GM12875 (cell line): ENCODE results near the gene TSEN15.

Experiments used
- H3K4me3 ChIP-seq: one replicate; pipeline ENCODE4 v1.5.1; 2011; ENCODE audit warnings: low read depth, low read length, control low read depth
- TF ChIP-seq, protein P1 (sequence below): IDR thresholded peaks from 2 replicates; pipeline ENCODE4 v1.5.1; 2011; ENCODE audit warnings: low read depth, mild to moderate bottlenecking, control low read depth, inconsistent platforms, low read length, moderate library complexity, borderline replicate concordance; ENCODE audit not compliant: insufficient read depth

TSEN15 gene

GRCh38 chr1:184051485-184052193 lies at the start of gene TSEN15:
Gene TSEN15 (plus strand): TSS chr1:184051730. CDS start chr1:184051756, 26 bp downstream.
- H3K4me3 ChIP-seq: peak within 1 kb of the TSS; percentile 89
- TF ChIP-seq, protein P1, sequence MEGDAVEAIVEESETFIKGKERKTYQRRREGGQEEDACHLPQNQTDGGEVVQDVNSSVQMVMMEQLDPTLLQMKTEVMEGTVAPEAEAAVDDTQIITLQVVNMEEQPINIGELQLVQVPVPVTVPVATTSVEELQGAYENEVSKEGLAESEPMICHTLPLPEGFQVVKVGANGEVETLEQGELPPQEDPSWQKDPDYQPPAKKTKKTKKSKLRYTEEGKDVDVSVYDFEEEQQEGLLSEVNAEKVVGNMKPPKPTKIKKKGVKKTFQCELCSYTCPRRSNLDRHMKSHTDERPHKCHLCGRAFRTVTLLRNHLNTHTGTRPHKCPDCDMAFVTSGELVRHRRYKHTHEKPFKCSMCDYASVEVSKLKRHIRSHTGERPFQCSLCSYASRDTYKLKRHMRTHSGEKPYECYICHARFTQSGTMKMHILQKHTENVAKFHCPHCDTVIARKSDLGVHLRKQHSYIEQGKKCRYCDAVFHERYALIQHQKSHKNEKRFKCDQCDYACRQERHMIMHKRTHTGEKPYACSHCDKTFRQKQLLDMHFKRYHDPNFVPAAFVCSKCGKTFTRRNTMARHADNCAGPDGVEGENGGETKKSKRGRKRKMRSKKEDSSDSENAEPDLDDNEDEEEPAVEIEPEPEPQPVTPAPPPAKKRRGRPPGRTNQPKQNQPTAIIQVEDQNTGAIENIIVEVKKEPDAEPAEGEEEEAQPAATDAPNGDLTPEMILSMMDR: no peak

GRCh38 chr1:184002071-184002470 lies 49.5 kb upstream of the TSEN15 start:
- no peak overlapping the region for H3K4me3 ChIP-seq
- TF ChIP-seq, protein P1: no peak

- no peak overlapping the region for H3K4me3 ChIP-seq
- TF ChIP-seq, protein P1: no peak
Measured at GRCh38 chr1:184004935-184005334, 46.6 kb upstream of the TSEN15 start.

- TF ChIP-seq, protein P1: no peak
- H3K4me3 ChIP-seq: no peak overlapping the region
Measured at GRCh38 chr1:184005506-184005905, 46.0 kb upstream of the TSEN15 start.

DNA sequence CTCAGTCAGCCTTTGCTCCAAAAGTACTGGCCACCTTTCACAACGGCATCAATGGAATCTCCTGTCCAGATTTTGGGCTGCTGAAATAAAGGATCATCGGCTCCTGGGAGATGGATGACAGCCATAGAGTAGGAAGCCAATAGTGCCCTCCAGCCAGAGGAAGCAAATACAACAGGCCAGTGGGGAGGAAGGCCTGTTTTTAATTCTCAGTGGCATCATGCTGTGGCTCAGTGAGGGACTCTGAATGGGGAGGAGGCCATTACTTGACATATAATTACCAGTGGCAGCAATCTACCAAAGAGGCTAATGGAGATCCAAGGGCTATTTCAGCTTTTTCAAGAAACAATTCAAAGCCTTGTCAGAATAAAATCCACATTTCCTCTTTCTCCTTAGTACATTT lies 40.7 kb upstream of the TSEN15 start:
- TF ChIP-seq, protein P1: no peak
- no peak overlapping the region for H3K4me3 ChIP-seq

GRCh38 chr1:184012187-184012586 lies 39.3 kb upstream of the TSEN15 start:
- H3K4me3 ChIP-seq: no peak overlapping the region
- TF ChIP-seq, protein P1: no peak

DNA sequence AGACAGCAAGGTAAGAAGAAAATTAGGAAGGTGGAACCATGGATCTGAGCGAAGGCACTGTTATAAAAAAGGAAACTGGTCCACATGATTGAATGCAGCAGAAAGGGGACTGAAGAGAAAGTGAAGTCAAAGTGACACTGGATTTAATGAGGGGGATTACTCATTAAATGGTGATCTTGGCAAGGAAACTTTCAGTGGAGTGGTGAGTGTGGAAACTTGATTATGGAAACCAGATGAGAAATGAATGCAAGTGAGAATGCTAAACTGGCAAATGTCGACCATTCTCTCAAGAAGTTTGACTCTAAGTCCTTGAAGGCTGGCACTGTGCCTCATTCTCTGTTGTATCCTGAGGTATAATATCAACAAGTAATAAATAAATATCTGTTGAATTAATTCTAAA lies 37.3 kb upstream of the TSEN15 start:
- H3K4me3 ChIP-seq: no peak overlapping the region
- TF ChIP-seq, protein P1: no peak
